Tibial nerve (tissue), 4 donors: ENCODE measurements around the gene IFITM10.

Experiments used
- EP300 ChIP-seq, 2 donors: sonication (generic); formaldehyde crosslinking; IDR thresholded peaks; one replicate each; pipeline ENCODE4 v1.6.1; 2017; ENCODE audit warnings: antibody characterized with exemption in 2 of 2, mild to moderate bottlenecking in 1 of 2
- POLR2A ChIP-seq, 2 donors: fragments of 450-650 bp; IDR thresholded peaks; one replicate each; pipeline ENCODE4 v1.6.1; 2017; ENCODE audit warnings: antibody characterized with exemption in 2 of 2, mild to moderate bottlenecking in 2 of 2, moderate library complexity in 2 of 2
- TF ChIP-seq, protein P1 (sequence below), 5 experiments: fragments of 200-600 bp in 3 of 5; fragments of 450-650 bp in 2 of 5; sonication (generic) in 3 of 5; IDR thresholded peaks; one replicate each; pipeline ENCODE4 v1.5.1; 2016 to 2019; ENCODE audit warnings: antibody characterized with exemption in 5 of 5, mild to moderate bottlenecking in 3 of 5, moderate library complexity in 2 of 5

DNA sequence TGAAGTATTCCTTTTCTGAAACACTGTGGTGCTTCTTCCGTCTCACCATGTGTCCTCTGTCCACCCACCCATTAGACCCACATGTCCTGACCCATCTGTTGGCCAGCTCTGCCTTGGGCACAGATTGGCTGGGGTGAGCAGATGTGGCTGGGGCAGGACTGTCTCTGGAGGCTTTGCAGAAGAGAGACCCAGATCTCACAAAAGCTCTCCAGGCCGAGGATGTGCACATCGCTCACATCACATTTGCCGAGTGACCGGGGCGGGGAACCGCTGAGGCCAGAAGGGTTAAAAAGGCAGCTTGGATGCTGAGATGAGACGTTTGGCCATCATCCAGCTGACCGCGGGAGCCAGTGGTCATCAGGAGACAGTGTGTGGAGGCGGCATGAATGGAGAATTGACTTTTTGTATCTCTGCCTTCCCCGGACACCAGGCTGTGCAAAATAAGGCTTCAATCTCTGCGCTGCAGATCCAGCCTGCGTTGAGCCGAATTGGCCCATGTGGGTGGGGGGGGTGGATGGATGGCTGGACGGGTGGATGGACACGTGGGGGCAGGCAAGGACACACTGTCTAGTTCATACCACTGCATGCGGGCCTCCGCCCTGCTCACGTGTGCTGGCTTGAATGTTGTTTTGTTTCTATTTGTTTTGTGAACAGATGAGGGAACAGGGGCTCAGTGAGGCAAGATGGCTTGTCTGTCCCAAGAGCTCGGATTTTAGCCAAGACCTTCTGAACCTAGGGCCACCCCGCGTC is 6.1 kb downstream of the IFITM10 start:
- TF ChIP-seq, protein P1, sequence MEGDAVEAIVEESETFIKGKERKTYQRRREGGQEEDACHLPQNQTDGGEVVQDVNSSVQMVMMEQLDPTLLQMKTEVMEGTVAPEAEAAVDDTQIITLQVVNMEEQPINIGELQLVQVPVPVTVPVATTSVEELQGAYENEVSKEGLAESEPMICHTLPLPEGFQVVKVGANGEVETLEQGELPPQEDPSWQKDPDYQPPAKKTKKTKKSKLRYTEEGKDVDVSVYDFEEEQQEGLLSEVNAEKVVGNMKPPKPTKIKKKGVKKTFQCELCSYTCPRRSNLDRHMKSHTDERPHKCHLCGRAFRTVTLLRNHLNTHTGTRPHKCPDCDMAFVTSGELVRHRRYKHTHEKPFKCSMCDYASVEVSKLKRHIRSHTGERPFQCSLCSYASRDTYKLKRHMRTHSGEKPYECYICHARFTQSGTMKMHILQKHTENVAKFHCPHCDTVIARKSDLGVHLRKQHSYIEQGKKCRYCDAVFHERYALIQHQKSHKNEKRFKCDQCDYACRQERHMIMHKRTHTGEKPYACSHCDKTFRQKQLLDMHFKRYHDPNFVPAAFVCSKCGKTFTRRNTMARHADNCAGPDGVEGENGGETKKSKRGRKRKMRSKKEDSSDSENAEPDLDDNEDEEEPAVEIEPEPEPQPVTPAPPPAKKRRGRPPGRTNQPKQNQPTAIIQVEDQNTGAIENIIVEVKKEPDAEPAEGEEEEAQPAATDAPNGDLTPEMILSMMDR (IDR thresholded peaks at IDR 0.05): no peak
- TF ChIP-seq POLR2A (IDR thresholded peaks at IDR 0.05) (no peak), EP300 (IDR thresholded peaks at IDR 0.05) (peak in 1 of 2 donors; percentile 36)
